Gastroesophageal sphincter (tissue), 4 donors: ENCODE measurements around the gene PTCD1. TPM values are rescaled to one million over a fixed set of nuclear protein-coding genes. Genes with fewer than 3 reads are reported as not detected.

ENCODE experiments used
- ATAC-seq: fragments of 150-250 bp; one replicate; pipeline ENCODE4 v1.9.1; 2016; ENCODE audit warnings: mild to moderate bottlenecking, moderate library complexity
- H3K27ac ChIP-seq, 4 donors: fragments of 200-600 bp; sonication (generic) in 3 of 4; 1 replicate in 3 of 4; 2 replicates in 1 of 4; pipeline ENCODE4 v1.5.1; 2016 to 2019
- H3K27me3 ChIP-seq: fragments of 200-600 bp; sonication (generic); one replicate; pipeline ENCODE4 v1.5.1; 2019
- H3K36me3 ChIP-seq, 2 donors: fragments of 200-600 bp; sonication (generic); one replicate each; pipeline ENCODE4 v1.5.1; 2019; ENCODE audit warnings: control low read depth in 1 of 2
- H3K4me1 ChIP-seq, 3 donors: fragments of 200-600 bp; sonication (generic); 1 replicate in 2 of 3; 2 replicates in 1 of 3; pipeline ENCODE4 v1.5.1; 2016 to 2019; ENCODE audit warnings: control low read depth in 2 of 3
- H3K4me3 ChIP-seq, 2 donors: fragments of 200-600 bp; sonication (generic); one replicate each; pipeline ENCODE4 v1.5.1; 2019; ENCODE audit warnings: mild to moderate bottlenecking in 1 of 2, moderate library complexity in 1 of 2
- H3K9me3 ChIP-seq, 3 donors: fragments of 200-600 bp; sonication (generic); one replicate each; pipeline ENCODE4 v1.5.1; 2017 to 2019; ENCODE audit warnings: control low read depth in 2 of 3
- EP300 ChIP-seq: sonication (generic); formaldehyde crosslinking; IDR thresholded peaks from one replicate; pipeline ENCODE4 v1.6.1; 2017; ENCODE audit warnings: antibody characterized with exemption, mild to moderate bottlenecking
- POLR2A ChIP-seq, 2 donors: fragments of 450-650 bp; IDR thresholded peaks; one replicate each; pipeline ENCODE4 v1.6.1; 2017; ENCODE audit warnings: antibody characterized with exemption in 2 of 2, mild to moderate bottlenecking in 2 of 2, moderate library complexity in 1 of 2
- POLR2AphosphoS5 ChIP-seq: sonication (generic); formaldehyde crosslinking; IDR thresholded peaks from one replicate; pipeline ENCODE4 v1.6.1; 2017; ENCODE audit warnings: antibody characterized with exemption
- WGBS, 2 donors: methylation state at CpG; one replicate each; pipeline ENCODE4 v1.1.5; 2018; ENCODE audit warnings: low coverage in 1 of 2; 5-methylcytosine and 5-hydroxymethylcytosine counted together
- total RNA-seq, 4 donors: library from RNA; depleted of rRNA; stranded (reverse); fragments of >200 nt; gene quantifications; one replicate each; pipeline ENCODE4 v1.1.0, GENCODE V29; 2016
- TF ChIP-seq, protein P1 (sequence below), 4 experiments: fragments of 200-600 bp in 2 of 4; fragments of 450-650 bp in 2 of 4; sonication (generic) in 1 of 4; IDR thresholded peaks; one replicate each; pipeline ENCODE4 v1.5.1; 2017 to 2019; ENCODE audit warnings: antibody characterized with exemption in 4 of 4, mild to moderate bottlenecking in 2 of 4, moderate library complexity in 2 of 4

Gene PTCD1
- total RNA-seq, 4 donors from 2014 or later = 6.2 to 10.8 (median 7.3) TPM

GRCh38 chr7:99473315-99473596, 34.7 kb upstream of the PTCD1 start:
- 0 to 4% methylated on average over 6 to 7 of the region's 7 CpGs for WGBS, 2 donors
- Histone ChIP-seq H3K27me3 (peaks cover 4% of the 10 kb centered on the region), H3K9me3 (no peaks in the 10 kb centered on the region), H3K4me1 (peaks cover 2 to 32% (median 4%) of the 10 kb centered on the region in 3 donors), H3K36me3 (no peaks in the 10 kb centered on the region), H3K4me3 (peak overlapping the region; percentile 72 to 85), H3K27ac (peak overlapping the region in 3 of 4 donors; percentile 81 to 90 (median 89))
- ATAC-seq = no peak
- TF ChIP-seq POLR2AphosphoS5 = no peak
- TF ChIP-seq EP300 = no peak
- TF ChIP-seq POLR2A (IDR thresholded peaks at IDR 0.05) = no peak

GRCh38 chr7:99472561-99473314, 34.1 kb upstream of the PTCD1 start, which contains the start of gene ZNF789:
ZNF789 (plus strand) TSS chr7:99472890; CDS start chr7:99476457, 3,567 bp downstream.
- peaks cover 2 to 31% (median 4%) of the 10 kb centered on the region in 3 donors for H3K4me1 ChIP-seq
- H3K9me3 ChIP-seq = no peaks in the 10 kb centered on the region
- peaks cover 4% of the 10 kb centered on the region for H3K27me3 ChIP-seq
- 1% methylated on average over 10 to 24 of the region's 56 CpGs for WGBS, 2 donors
- peak within 1 kb of the TSS; percentile 86 to 90 (median 90) for H3K27ac ChIP-seq
- TF ChIP-seq POLR2A (IDR thresholded peaks at IDR 0.05) (peak; percentile 19 to 21), EP300 (no peak), POLR2AphosphoS5 (no peak)
- TF ChIP-seq, protein P1, sequence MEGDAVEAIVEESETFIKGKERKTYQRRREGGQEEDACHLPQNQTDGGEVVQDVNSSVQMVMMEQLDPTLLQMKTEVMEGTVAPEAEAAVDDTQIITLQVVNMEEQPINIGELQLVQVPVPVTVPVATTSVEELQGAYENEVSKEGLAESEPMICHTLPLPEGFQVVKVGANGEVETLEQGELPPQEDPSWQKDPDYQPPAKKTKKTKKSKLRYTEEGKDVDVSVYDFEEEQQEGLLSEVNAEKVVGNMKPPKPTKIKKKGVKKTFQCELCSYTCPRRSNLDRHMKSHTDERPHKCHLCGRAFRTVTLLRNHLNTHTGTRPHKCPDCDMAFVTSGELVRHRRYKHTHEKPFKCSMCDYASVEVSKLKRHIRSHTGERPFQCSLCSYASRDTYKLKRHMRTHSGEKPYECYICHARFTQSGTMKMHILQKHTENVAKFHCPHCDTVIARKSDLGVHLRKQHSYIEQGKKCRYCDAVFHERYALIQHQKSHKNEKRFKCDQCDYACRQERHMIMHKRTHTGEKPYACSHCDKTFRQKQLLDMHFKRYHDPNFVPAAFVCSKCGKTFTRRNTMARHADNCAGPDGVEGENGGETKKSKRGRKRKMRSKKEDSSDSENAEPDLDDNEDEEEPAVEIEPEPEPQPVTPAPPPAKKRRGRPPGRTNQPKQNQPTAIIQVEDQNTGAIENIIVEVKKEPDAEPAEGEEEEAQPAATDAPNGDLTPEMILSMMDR (IDR thresholded peaks at IDR 0.05) = peak in 1 of 4 experiments; percentile 11
- peak within 1 kb of the TSS; percentile 72 to 85 for H3K4me3 ChIP-seq
- peak; percentile 100 for ATAC-seq
- H3K36me3 ChIP-seq = no peaks in the 10 kb centered on the region

GRCh38 chr7:99469381-99470065, 30.9 kb upstream of the PTCD1 start:
- no peaks in the 10 kb centered on the region for H3K36me3 ChIP-seq
- H3K4me3 ChIP-seq = peak overlapping the region in 1 of 2 donors; percentile 20
- no peaks in the 10 kb centered on the region for H3K9me3 ChIP-seq
- peaks cover 4% of the 10 kb centered on the region for H3K27me3 ChIP-seq
- WGBS, 2 donors = 29 to 31% methylated on average over 18 to 19 of the region's 23 CpGs
- peaks cover 2 to 39% (median 13%) of the 10 kb centered on the region in 3 donors for H3K4me1 ChIP-seq
- no peak for TF ChIP-seq POLR2A (IDR thresholded peaks at IDR 0.05)
- TF ChIP-seq, protein P1 (IDR thresholded peaks at IDR 0.05) = no peak
- no peak for TF ChIP-seq EP300
- TF ChIP-seq POLR2AphosphoS5 = no peak
- H3K27ac ChIP-seq = peak overlapping the region in 3 of 4 donors; percentile 0 to 38 (median 30)
- ATAC-seq = no peak

DNA sequence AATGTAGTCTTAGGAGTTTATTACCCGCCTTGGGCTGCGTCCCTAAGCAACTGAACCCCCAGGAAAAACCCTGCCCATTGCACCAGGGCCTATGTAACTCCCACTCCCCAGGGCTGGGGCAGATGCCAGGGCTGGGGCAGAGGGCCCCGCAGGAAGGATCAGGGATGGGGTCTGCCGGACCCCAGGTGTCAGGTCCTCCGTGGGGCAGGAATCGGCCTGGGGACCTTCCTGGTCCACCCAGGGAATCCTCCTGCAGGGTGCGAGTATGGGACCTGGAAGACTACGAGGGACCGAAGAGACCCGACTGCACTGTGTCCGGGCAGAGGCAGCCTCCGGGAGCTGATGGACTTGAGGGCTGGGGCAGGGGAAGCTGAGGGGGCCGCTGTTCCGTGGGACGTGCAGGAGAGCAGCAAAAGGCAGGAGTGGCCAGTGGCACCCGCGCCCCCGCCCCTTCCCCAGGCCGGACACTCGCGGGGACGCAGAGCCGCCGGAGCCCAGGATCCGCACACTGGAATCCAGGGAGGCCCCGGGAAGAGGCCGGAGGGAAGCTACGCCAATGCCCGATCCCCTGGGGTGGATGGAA, 29.8 kb upstream of the PTCD1 start:
- H3K9me3 ChIP-seq = no peaks in the 10 kb centered on the region

GRCh38 chr7:99465421-99465768, 26.8 kb upstream of the PTCD1 start:
- TF ChIP-seq POLR2AphosphoS5 (no peak), EP300 (no peak), POLR2A (IDR thresholded peaks at IDR 0.05) (no peak)
- TF ChIP-seq, protein P1 (IDR thresholded peaks at IDR 0.05) = no peak
- WGBS, 2 donors = 5% methylated on average over 4 to 7 of the region's 9 CpGs
- Histone ChIP-seq H3K4me1 (peaks cover 0 to 56% (median 15%) of the 10 kb centered on the region in 3 donors), H3K27me3 (peaks cover 4% of the 10 kb centered on the region), H3K27ac (peak overlapping the region; percentile 35 to 90 (median 90)), H3K36me3 (peaks cover 0 to 29% of the 10 kb centered on the region in 2 donors), H3K4me3 (peak overlapping the region; percentile 52 to 81), H3K9me3 (no peaks in the 10 kb centered on the region)
- ATAC-seq = no peak

More for the DNA sequence above, 29.8 kb upstream of the PTCD1 start:
- WGBS, 2 donors = 87 to 93% methylated on average over 2 to 6 of the region's 29 CpGs
- Histone ChIP-seq H3K36me3 (peaks cover 0 to 8% of the 10 kb centered on the region in 2 donors), H3K4me1 (peaks cover 1 to 39% (median 13%) of the 10 kb centered on the region in 3 donors), H3K27ac (no peak overlapping the region), H3K27me3 (peaks cover 4% of the 10 kb centered on the region), H3K4me3 (no peak overlapping the region)
- TF ChIP-seq EP300 = no peak
- no peak for TF ChIP-seq POLR2AphosphoS5
- TF ChIP-seq, protein P1 (IDR thresholded peaks at IDR 0.05) = no peak
- ATAC-seq = no peak
